ENCODE results near the gene XXYLT1.

Gene XXYLT1

GRCh38 chr3:195025884-195026200 is 245.1 kb downstream of the XXYLT1 start:
- DNase-seq (ENCODE audit: low spot score), result no peak

GRCh38 chr3:195025056-195025883 is 245.7 kb downstream of the XXYLT1 start:
- DNase-seq (ENCODE audit: low spot score), result no peak

- no peak for DNase-seq (ENCODE audit: low spot score)
Observed at GRCh38 chr3:195023989-195024388, 247.0 kb downstream of the XXYLT1 start.

- no peak for DNase-seq (ENCODE audit: low spot score)
Observed at GRCh38 chr3:195023576-195023975, 247.4 kb downstream of the XXYLT1 start.

GRCh38 chr3:195021692-195022091 is 249.3 kb downstream of the XXYLT1 start:
- no peak for DNase-seq (ENCODE audit: low spot score)

GRCh38 chr3:195020921-195021320 is 250.0 kb downstream of the XXYLT1 start:
- no peak for DNase-seq (ENCODE audit: low spot score)

- no peak for DNase-seq (ENCODE audit: low spot score)
Observed at GRCh38 chr3:195020185-195020584, 250.8 kb downstream of the XXYLT1 start.

GRCh38 chr3:195019335-195019734 is 251.6 kb downstream of the XXYLT1 start:
- DNase-seq (ENCODE audit: low spot score), result no peak

Measured in germinal center (tissue), 1 donor.